SK-N-SH (cell line): ENCODE measurements around the gene HPDL. TPM values are rescaled to one million over a fixed set of nuclear protein-coding genes. Genes with fewer than 3 reads are reported as not detected.
"Not testable (repeated sequence)": the region's sequence is repeated elsewhere in the genome, so short reads cannot be mapped to it uniquely, and the experiment has no call there.

ENCODE experiments used
- CTCF ChIA-PET: fragments of 300-600, 350-600 bp; formaldehyde crosslinking; extraction: SDS; loops from one replicate; lab custom pipeline; 2021; lab: Yijun Ruan, JAX
- POLR2A ChIA-PET: fragments of 350-600 bp; sonication (Branson Sonifier 250); formaldehyde crosslinking; extraction: SDS; loops from one replicate; lab custom pipeline; 2020; ENCODE audit warnings: antibody characterized with exemption, inconsistent platforms; lab: Yijun Ruan, JAX
- DNase-seq: peaks from one replicate; pipeline ENCODE4 v3.0.0; 2012
- H2AFZ ChIP-seq: fragments of 200-600 bp; sonication (generic); 2 replicates; pipeline ENCODE4 v1.8.1; 2016; ENCODE audit warnings: antibody characterized with exemption, mild to moderate bottlenecking, low read depth
- H3F3A ChIP-seq: fragments of 200-600 bp; sonication (generic); replicated peaks from 2 replicates; pipeline ENCODE3; 2016; ENCODE audit warnings: antibody characterized with exemption, mild to moderate bottlenecking; ENCODE audit not compliant: insufficient read depth
- H3K27ac ChIP-seq, 2 experiments: fragments of 200-500 bp in 1 of 2; fragments of 200-600 bp in 1 of 2; sonication (Bioruptor generic) in 1 of 2; sonication (generic), shearing (Covaris generic) in 1 of 2; 2 replicates each; pipeline versions ENCODE4 v1.5.1 to v1.6.1; 2014 to 2016; ENCODE audit warnings: low read depth in 2 of 2, inconsistent platforms in 1 of 2, low read length in 1 of 2, mild to moderate bottlenecking in 1 of 2, mixed read lengths in 1 of 2
- H3K27me3 ChIP-seq: fragments of 200-600 bp; sonication (generic), shearing (Covaris generic); 2 replicates; pipeline ENCODE4 v1.6.1; 2016; ENCODE audit warnings: mixed run types; ENCODE audit not compliant: insufficient read depth
- H3K36me3 ChIP-seq, 2 experiments: fragments of 200-500 bp in 1 of 2; fragments of 200-600 bp in 1 of 2; sonication (Bioruptor generic) in 1 of 2; sonication (generic) in 1 of 2; replicated peaks in 1 of 2; 2 replicates each; pipeline versions ENCODE3 to v1.5.1; 2014 to 2016; ENCODE audit warnings: low read length in 1 of 2, mild to moderate bottlenecking in 1 of 2; ENCODE audit not compliant: insufficient read depth in 2 of 2, control insufficient read depth in 1 of 2
- H3K4me1 ChIP-seq, 2 experiments: fragments of 200-500 bp in 1 of 2; fragments of 200-600 bp in 1 of 2; sonication (Bioruptor generic) in 1 of 2; sonication (generic), shearing (Covaris generic) in 1 of 2; 2 replicates each; pipeline versions ENCODE4 v1.5.1 to v1.6.1; 2014 to 2016; ENCODE audit warnings: low read depth in 1 of 2, low read length in 1 of 2, mixed run types in 1 of 2; ENCODE audit not compliant: insufficient read depth in 2 of 2, control insufficient read depth in 1 of 2
- H3K4me2 ChIP-seq: fragments of 200-600 bp; sonication (generic), shearing (Covaris generic); 2 replicates; pipeline ENCODE4 v1.6.1; 2017; ENCODE audit warnings: mixed run types
- H3K4me3 ChIP-seq, 2 experiments: fragments of 200-500 bp in 1 of 2; fragments of 200-600 bp in 1 of 2; sonication (Bioruptor generic) in 1 of 2; sonication (generic), shearing (Covaris generic) in 1 of 2; 2 replicates each; pipeline versions ENCODE4 v1.5.1 to v1.8.1; 2014 to 2016; ENCODE audit warnings: low read depth in 2 of 2, inconsistent platforms in 1 of 2, low read length in 1 of 2, mild to moderate bottlenecking in 1 of 2, mixed read lengths in 1 of 2, moderate library complexity in 1 of 2
- H3K79me2 ChIP-seq: fragments of 200-600 bp; sonication (generic); 2 replicates; pipeline ENCODE4 v1.8.1; 2017; ENCODE audit warnings: mild to moderate bottlenecking; ENCODE audit not compliant: insufficient read depth
- H3K9ac ChIP-seq: fragments of 200-600 bp; sonication (generic); 2 replicates; pipeline ENCODE4 v1.6.1; 2017; ENCODE audit warnings: mixed run types
- H3K9me2 ChIP-seq: fragments of 200-600 bp; sonication (generic); 2 replicates; pipeline ENCODE4 v1.6.1; 2017; ENCODE audit warnings: mixed run types
- H3K9me3 ChIP-seq: fragments of 200-600 bp; sonication (generic); 2 replicates; pipeline ENCODE4 v1.6.1; 2017; ENCODE audit warnings: mixed run types, mild to moderate bottlenecking, moderate library complexity
- H4K20me1 ChIP-seq: fragments of 200-600 bp; sonication (generic); 2 replicates; pipeline ENCODE4 v1.6.1; 2017; ENCODE audit warnings: mild to moderate bottlenecking, mixed run types; ENCODE audit not compliant: insufficient read depth
- CTCF ChIP-seq: fragments of 200-600 bp; sonication (generic); IDR thresholded peaks from 2 replicates; pipeline ENCODE4 v1.6.1; 2017; ENCODE audit warnings: antibody characterized with exemption, mild to moderate bottlenecking, moderate library complexity
- FOSL2 ChIP-seq: IDR thresholded peaks from 2 replicates; pipeline ENCODE4 v1.4.0; 2012; ENCODE audit warnings: low read depth, mild to moderate bottlenecking, moderate library complexity, borderline replicate concordance
- MAX ChIP-seq: IDR thresholded peaks from 2 replicates; pipeline ENCODE4 v1.4.0; 2012; ENCODE audit warnings: low read depth
- MEF2A ChIP-seq: IDR thresholded peaks from 2 replicates; pipeline ENCODE4 v1.4.0; 2012; ENCODE audit warnings: low read depth, borderline replicate concordance
- MXI1 ChIP-seq: IDR thresholded peaks from 2 replicates; pipeline ENCODE4 v1.6.1; 2012; ENCODE audit warnings: mild to moderate bottlenecking, low read depth, low read length, improper control_type of control experiment
- NRF1 ChIP-seq: IDR thresholded peaks from 2 replicates; pipeline ENCODE4 v1.6.1; 2012; ENCODE audit warnings: low read depth, mild to moderate bottlenecking, low read length
- PBX3 ChIP-seq: IDR thresholded peaks from 2 replicates; pipeline ENCODE4; 2012
- RAD21 ChIP-seq: IDR thresholded peaks from 2 replicates; pipeline ENCODE4 v1.6.1; 2012; ENCODE audit warnings: mild to moderate bottlenecking, low read length
- RFX5 ChIP-seq: IDR thresholded peaks from 2 replicates; pipeline ENCODE4 v1.6.1; 2012; ENCODE audit warnings: mild to moderate bottlenecking, improper control_type of control experiment, low read length
- SIN3A ChIP-seq: IDR thresholded peaks from 2 replicates; pipeline ENCODE4 v1.6.1; 2012; ENCODE audit warnings: low read depth, mild to moderate bottlenecking, low read length, moderate library complexity, borderline replicate concordance
- SMC3 ChIP-seq: IDR thresholded peaks from 2 replicates; pipeline ENCODE4 v1.6.1; 2012; ENCODE audit warnings: low read depth, low read length, improper control_type of control experiment
- TAF1 ChIP-seq: IDR thresholded peaks from 2 replicates; pipeline ENCODE4 v1.6.1; 2012; ENCODE audit warnings: low read depth, mild to moderate bottlenecking, low read length, moderate library complexity, borderline replicate concordance
- TCF12 ChIP-seq: IDR thresholded peaks from 2 replicates; pipeline ENCODE4 v1.4.0; 2012
- TEAD4 ChIP-seq: IDR thresholded peaks from 2 replicates; pipeline ENCODE4 v1.4.0; 2012; ENCODE audit warnings: mild to moderate bottlenecking, borderline replicate concordance; ENCODE audit not compliant: insufficient read depth
- USF1 ChIP-seq: IDR thresholded peaks from 2 replicates; pipeline ENCODE4 v1.4.0; 2012; ENCODE audit warnings: low read depth, borderline replicate concordance
- YY1 ChIP-seq: IDR thresholded peaks from 2 replicates; pipeline ENCODE4 v1.4.0; 2012; ENCODE audit warnings: low read depth, mild to moderate bottlenecking
- ZBTB33 ChIP-seq: IDR thresholded peaks from 2 replicates; pipeline ENCODE4 v1.4.0; 2012; ENCODE audit warnings: low read depth, borderline replicate concordance
- WGBS: methylation state at CpG from one replicate; pipeline ENCODE4 v1.1.6; 2017; ENCODE audit warnings: low lambda C conversion rate; 5-methylcytosine and 5-hydroxymethylcytosine counted together
- polyA plus RNA-seq, 3 experiments: library from polyadenylated mRNA; depleted of rRNA; stranded (reverse); fragments of >200 nt; gene quantifications; 2 replicates each; pipeline ENCODE4 v1.2.3, GENCODE V29; 2012

Gene HPDL
- polyA plus RNA-seq, 1 of the 3 experiments (the other 2 are of a cell fraction): 0.25 TPM

GRCh38 chr1:45356186-45356585, 29.5 kb downstream of the HPDL start (continued):
- TF ChIP-seq CTCF (no peak), RFX5 (no peak), TCF12 (no peak), MEF2A (no peak), SMC3 (no peak), TEAD4 (no peak)

GRCh38 chr1:45359882-45360513, 33.3 kb downstream of the HPDL start:
- H3K4me3 ChIP-seq: no peak overlapping the region; a peak in 1 of 4 replicates
- no peaks in the 10 kb centered on the region for H3K27me3 ChIP-seq
- H3K36me3 ChIP-seq: no peaks in the 10 kb centered on the region
- CTCF ChIA-PET: interaction anchor here (0.6 to 9.2 kb wide), 26 partner anchors 9 to 347 kb away, joined by 3 to 158 read pairs (median 5); partner anchors contain the start of genes MUTYH, TESK2 and TOE1
- 0 out of 2 replicates have a peak overlapping the region, but pooled peaks have one; percentile 48 for H2AFZ ChIP-seq
- H3K4me1 ChIP-seq: 0 out of 4 replicates have a peak, but pooled peaks cover 0 to 5% of the 10 kb centered on the region in 2 experiments
- H3K9me3 ChIP-seq: no peaks in the 10 kb centered on the region
- no peak overlapping the region for H3K4me2 ChIP-seq
- peaks cover 9% of the 10 kb centered on the region for H3F3A ChIP-seq
- TF ChIP-seq SIN3A (no peak), YY1 (no peak), MAX (no peak), NRF1 (no peak), SMC3 (peak; percentile 69), MEF2A (no peak), PBX3 (no peak), ZBTB33 (no peak), USF1 (no peak), RAD21 (peak; percentile 88), FOSL2 (no peak), TCF12 (no peak), CTCF (peak; percentile 83), MXI1 (no peak), TAF1 (no peak)
- no peaks in the 10 kb centered on the region for H4K20me1 ChIP-seq
- no peaks in the 10 kb centered on the region for H3K79me2 ChIP-seq
- H3K9me2 ChIP-seq: no peaks in the 10 kb centered on the region
- no peak overlapping the region for H3K27ac ChIP-seq
- POLR2A ChIA-PET: no interaction called here
- 37% methylated on average over 6 of the region's 7 CpGs for WGBS
- DNase-seq: peak; percentile 37
- H3K9ac ChIP-seq: no peak overlapping the region

- DNase-seq, H3K9me3 ChIP-seq, H3K27ac ChIP-seq, POLR2A ChIA-PET, H3F3A ChIP-seq, H3K9ac ChIP-seq, H2AFZ ChIP-seq, H3K36me3 ChIP-seq, H3K9me2 ChIP-seq, H3K4me3 ChIP-seq, H3K79me2 ChIP-seq, H3K4me2 ChIP-seq, H3K4me1 ChIP-seq, H3K27me3 ChIP-seq, H4K20me1 ChIP-seq: not testable (repeated sequence)
- 87% methylated on average over 7 of the region's 7 CpGs for WGBS
- CTCF ChIA-PET: interaction anchor here (0.6 to 9.2 kb wide), 5 partner anchors 10 to 205 kb away, joined by 3 to 158 read pairs (median 15); partner anchors contain the start of gene TESK2
These were observed 34.3 kb downstream of the HPDL start for GRCh38 chr1:45360981-45361380.
